GM23338 (cell line): ENCODE results near the gene CACNA1F. TPM values are rescaled to one million over a fixed set of nuclear protein-coding genes. Genes with fewer than 3 reads are reported as not detected.

Source experiments
- ATAC-seq: fragments of 200-7000 bp; cut with Tn5 transposase; 3 replicates; pipeline ENCODE4 v1.9.1; 2020
- DNase-seq: peaks from one replicate; pipeline ENCODE4 v3.0.0-alpha.2; 2015; ENCODE audit warnings: low spot score
- H2AFZ ChIP-seq: fragments of 200-600 bp; sonication (generic); 2 replicates; pipeline ENCODE4 v1.8.0; 2016; ENCODE audit warnings: antibody characterized with exemption, mild to moderate bottlenecking, moderate library complexity
- H3F3A ChIP-seq: fragments of 200-600 bp; sonication (generic); replicated peaks from 2 replicates; pipeline ENCODE4 v1.8.0; 2017; ENCODE audit warnings: antibody characterized with exemption, mixed run types, low read depth
- H3K27ac ChIP-seq: fragments of 200-600 bp; sonication (generic); 2 replicates; pipeline ENCODE4 v1.6.1; 2016; ENCODE audit warnings: low read depth
- H3K27me3 ChIP-seq: fragments of 200-600 bp; sonication (generic); 2 replicates; pipeline ENCODE4 v1.8.0; 2016; ENCODE audit warnings: mild to moderate bottlenecking, mixed run types, moderate library complexity; ENCODE audit not compliant: insufficient read depth
- H3K36me3 ChIP-seq: fragments of 200-600 bp; sonication (generic); 2 replicates; pipeline ENCODE4 v1.8.0; 2016; ENCODE audit warnings: mild to moderate bottlenecking; ENCODE audit not compliant: insufficient read depth
- H3K4me1 ChIP-seq: fragments of 200-600 bp; sonication (generic); 2 replicates; pipeline ENCODE4 v1.8.0; 2016; ENCODE audit warnings: mild to moderate bottlenecking, moderate library complexity; ENCODE audit not compliant: insufficient read depth
- H3K4me2 ChIP-seq: fragments of 200-600 bp; sonication (generic); 2 replicates; pipeline ENCODE4 v1.7.1; 2017; ENCODE audit warnings: mixed run types
- H3K4me3 ChIP-seq: fragments of 200-600 bp; sonication (generic); 2 replicates; pipeline ENCODE4 v1.6.1; 2016; ENCODE audit warnings: mixed run types
- H3K79me2 ChIP-seq: fragments of 200-600 bp; sonication (generic); replicated peaks from 2 replicates; pipeline ENCODE4 v1.8.0; 2017; ENCODE audit warnings: mild to moderate bottlenecking; ENCODE audit not compliant: insufficient read depth
- H3K9me2 ChIP-seq: fragments of 200-600 bp; sonication (generic); 2 replicates; pipeline ENCODE4 v1.8.0; 2017; ENCODE audit not compliant: insufficient read depth
- H4K20me1 ChIP-seq: fragments of 200-600 bp; sonication (generic); replicated peaks from 2 replicates; pipeline ENCODE4 v1.8.0; 2017; ENCODE audit warnings: mild to moderate bottlenecking; ENCODE audit not compliant: insufficient read depth
- H3K27ac Mint-ChIP-seq: 2 replicates; pipeline ENCODE4 v1.8.0; 2020; ENCODE audit warnings: inconsistent platforms, mild to moderate bottlenecking, moderate library complexity, mixed read lengths
- H3K27me3 Mint-ChIP-seq: 3 replicates; pipeline ENCODE4 v1.8.0; 2022; ENCODE audit warnings: low read depth, mild to moderate bottlenecking, moderate library complexity, mixed read lengths, inconsistent platforms; ENCODE audit not compliant: insufficient read depth, poor library complexity
- H3K36me3 Mint-ChIP-seq: 3 replicates; pipeline ENCODE4 v1.8.0; 2021; ENCODE audit warnings: low read depth, mild to moderate bottlenecking, inconsistent platforms, moderate library complexity, mixed read lengths
- H3K4me1 Mint-ChIP-seq: 3 replicates; pipeline ENCODE4 v1.8.0; 2020; ENCODE audit warnings: mild to moderate bottlenecking, inconsistent platforms, mixed read lengths
- H3K4me3 Mint-ChIP-seq: 3 replicates; pipeline ENCODE4 v1.8.0; 2021; ENCODE audit warnings: moderate library complexity, mild to moderate bottlenecking, inconsistent platforms, mixed read lengths
- H3K9me3 Mint-ChIP-seq: 3 replicates; pipeline ENCODE4 v1.8.0; 2020; ENCODE audit warnings: moderate library complexity, mild to moderate bottlenecking, inconsistent platforms, mixed read lengths
- CREB1 ChIP-seq: fragments of 250-450 bp; sonication (Bioruptor Pico); IDR thresholded peaks from 2 replicates; pipeline ENCODE4 v1.5.0; 2020; ENCODE audit warnings: low read depth, mild to moderate bottlenecking, moderate library complexity
- CTCF ChIP-seq, 2 experiments: fragments of 200-600 bp in 1 of 2; sonication (generic) in 1 of 2; conservative IDR thresholded peaks; 2 replicates each; pipeline versions ENCODE4 v1.5.1 to v1.6.1; 2016 to 2017; ENCODE audit warnings: antibody characterized with exemption in 2 of 2, low read depth in 2 of 2, mild to moderate bottlenecking in 2 of 2, moderate library complexity in 1 of 2
- NANOG ChIP-seq: IDR thresholded peaks from 2 replicates; pipeline ENCODE4 v1.6.1; 2016; ENCODE audit warnings: antibody characterized with exemption, borderline replicate concordance
- POLR2AphosphoS5 ChIP-seq: IDR thresholded peaks from 2 replicates; pipeline ENCODE4 v1.6.1; 2016; ENCODE audit warnings: antibody characterized with exemption, low read depth
- STAT1 ChIP-seq: IDR thresholded peaks from one replicate; pipeline ENCODE4 v1.6.1; 2016; ENCODE audit warnings: antibody characterized with exemption; ENCODE audit not compliant: unreplicated experiment
- ZNF114 ChIP-seq: fragments of 250-450 bp; sonication (Bioruptor Pico); IDR thresholded peaks from 2 replicates; pipeline ENCODE4 v1.5.0; 2020; ENCODE audit warnings: mild to moderate bottlenecking, moderate library complexity
- polyA plus RNA-seq: library from polyadenylated mRNA; unstranded; fragments of >200 nt; fragmentation: Nextera tagmentation; extraction: Ambion mirVana; gene quantifications from 2 replicates; pipeline ENCODE4 v1.2.1, GENCODE V29; 2016
- total RNA-seq: library from RNA; depleted of rRNA; stranded (reverse); fragments of >200 nt; shearing (Covaris generic); gene quantifications from 2 replicates; pipeline ENCODE4 v1.2.3, GENCODE V29; 2014
- TF ChIP-seq, protein P1 (sequence below): IDR thresholded peaks from one replicate; pipeline ENCODE4 v1.6.1; 2018; ENCODE audit warnings: antibody characterized with exemption; ENCODE audit not compliant: unreplicated experiment
- TF ChIP-seq, protein P2 (sequence below): IDR thresholded peaks from 2 replicates; pipeline ENCODE4 v1.6.1; 2016; ENCODE audit warnings: antibody characterized with exemption

CACNA1F gene
- total and polyA plus RNA-seq, 2 experiments from 2014 or later = 0.44 to 0.90 TPM

DNA sequence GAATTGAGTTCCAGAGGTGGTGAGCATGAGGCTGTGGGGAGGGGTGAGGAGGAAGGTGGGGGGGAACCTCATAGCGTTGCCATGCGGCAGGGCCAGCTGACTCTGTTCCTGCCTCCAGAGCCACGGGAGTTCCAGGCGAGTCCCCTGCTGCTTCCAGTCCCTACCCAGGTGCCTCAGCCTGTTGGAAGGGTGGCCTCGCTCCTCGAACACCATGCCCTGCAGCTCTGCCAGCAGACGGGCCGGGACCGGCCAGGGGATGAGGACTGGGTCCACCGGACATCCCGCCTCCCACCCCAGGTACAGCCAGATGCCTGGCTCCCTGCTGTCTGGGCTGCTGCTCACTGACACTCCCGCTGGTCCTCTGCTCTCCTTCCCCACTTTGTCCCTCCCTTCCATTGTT is 10.0 kb upstream of the CACNA1F start:
- Histone ChIP-seq H3K9me2 (no peaks in the 10 kb centered on the region), H3K4me1 (no peaks in the 10 kb centered on the region), H4K20me1 (no peaks in the 10 kb centered on the region), H3K4me3 (no peak overlapping the region), H3F3A (no peaks in the 10 kb centered on the region), H3K36me3 (no peaks in the 10 kb centered on the region), H2AFZ (no peak overlapping the region), H3K79me2 (no peaks in the 10 kb centered on the region), H3K4me2 (no peak overlapping the region), H3K27me3 (no peaks in the 10 kb centered on the region), H3K27ac (no peak overlapping the region)
- ATAC-seq (no peak), DNase-seq (no peak)
- H3K27me3 Mint-ChIP-seq = peaks cover 5% of the 10 kb centered on the region
- H3K4me3 Mint-ChIP-seq = no peak overlapping the region
- no peaks in the 10 kb centered on the region; the same call in 2 of the 3 replicates for H3K9me3 Mint-ChIP-seq
- TF ChIP-seq CTCF (conservative IDR thresholded peaks at IDR 0.05; ENCODE audit: low read depth in 2 of 2) (no peak), NANOG (no peak), POLR2AphosphoS5 (no peak)
- TF ChIP-seq, protein P1, sequence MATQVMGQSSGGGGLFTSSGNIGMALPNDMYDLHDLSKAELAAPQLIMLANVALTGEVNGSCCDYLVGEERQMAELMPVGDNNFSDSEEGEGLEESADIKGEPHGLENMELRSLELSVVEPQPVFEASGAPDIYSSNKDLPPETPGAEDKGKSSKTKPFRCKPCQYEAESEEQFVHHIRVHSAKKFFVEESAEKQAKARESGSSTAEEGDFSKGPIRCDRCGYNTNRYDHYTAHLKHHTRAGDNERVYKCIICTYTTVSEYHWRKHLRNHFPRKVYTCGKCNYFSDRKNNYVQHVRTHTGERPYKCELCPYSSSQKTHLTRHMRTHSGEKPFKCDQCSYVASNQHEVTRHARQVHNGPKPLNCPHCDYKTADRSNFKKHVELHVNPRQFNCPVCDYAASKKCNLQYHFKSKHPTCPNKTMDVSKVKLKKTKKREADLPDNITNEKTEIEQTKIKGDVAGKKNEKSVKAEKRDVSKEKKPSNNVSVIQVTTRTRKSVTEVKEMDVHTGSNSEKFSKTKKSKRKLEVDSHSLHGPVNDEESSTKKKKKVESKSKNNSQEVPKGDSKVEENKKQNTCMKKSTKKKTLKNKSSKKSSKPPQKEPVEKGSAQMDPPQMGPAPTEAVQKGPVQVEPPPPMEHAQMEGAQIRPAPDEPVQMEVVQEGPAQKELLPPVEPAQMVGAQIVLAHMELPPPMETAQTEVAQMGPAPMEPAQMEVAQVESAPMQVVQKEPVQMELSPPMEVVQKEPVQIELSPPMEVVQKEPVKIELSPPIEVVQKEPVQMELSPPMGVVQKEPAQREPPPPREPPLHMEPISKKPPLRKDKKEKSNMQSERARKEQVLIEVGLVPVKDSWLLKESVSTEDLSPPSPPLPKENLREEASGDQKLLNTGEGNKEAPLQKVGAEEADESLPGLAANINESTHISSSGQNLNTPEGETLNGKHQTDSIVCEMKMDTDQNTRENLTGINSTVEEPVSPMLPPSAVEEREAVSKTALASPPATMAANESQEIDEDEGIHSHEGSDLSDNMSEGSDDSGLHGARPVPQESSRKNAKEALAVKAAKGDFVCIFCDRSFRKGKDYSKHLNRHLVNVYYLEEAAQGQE = no peak
- H3K36me3 Mint-ChIP-seq = peaks cover 2% of the 10 kb centered on the region; the same call in 1 of the 3 replicates
- no peaks in the 10 kb centered on the region for H3K4me1 Mint-ChIP-seq
- no peak overlapping the region for H3K27ac Mint-ChIP-seq

- H4K20me1 ChIP-seq = no peaks in the 10 kb centered on the region
- H3K9me2 ChIP-seq = no peaks in the 10 kb centered on the region
- H3K36me3 Mint-ChIP-seq = peaks cover 2% of the 10 kb centered on the region; the same call in 1 of the 3 replicates
- H3K27me3 ChIP-seq = no peaks in the 10 kb centered on the region
- no peaks in the 10 kb centered on the region for H3K79me2 ChIP-seq
- no peak overlapping the region for H2AFZ ChIP-seq
- no peak overlapping the region for H3K4me2 ChIP-seq
- no peaks in the 10 kb centered on the region for H3K4me1 ChIP-seq
- no peaks in the 10 kb centered on the region for H3K4me1 Mint-ChIP-seq
- TF ChIP-seq, protein P1 = no peak
- TF ChIP-seq CREB1 (CRISPR knock-in tag) (no peak), STAT1 (no peak), ZNF114 (CRISPR knock-in tag) (no peak), CTCF (conservative IDR thresholded peaks at IDR 0.05; ENCODE audit: low read depth in 2 of 2) (no peak)
- TF ChIP-seq, protein P2, sequence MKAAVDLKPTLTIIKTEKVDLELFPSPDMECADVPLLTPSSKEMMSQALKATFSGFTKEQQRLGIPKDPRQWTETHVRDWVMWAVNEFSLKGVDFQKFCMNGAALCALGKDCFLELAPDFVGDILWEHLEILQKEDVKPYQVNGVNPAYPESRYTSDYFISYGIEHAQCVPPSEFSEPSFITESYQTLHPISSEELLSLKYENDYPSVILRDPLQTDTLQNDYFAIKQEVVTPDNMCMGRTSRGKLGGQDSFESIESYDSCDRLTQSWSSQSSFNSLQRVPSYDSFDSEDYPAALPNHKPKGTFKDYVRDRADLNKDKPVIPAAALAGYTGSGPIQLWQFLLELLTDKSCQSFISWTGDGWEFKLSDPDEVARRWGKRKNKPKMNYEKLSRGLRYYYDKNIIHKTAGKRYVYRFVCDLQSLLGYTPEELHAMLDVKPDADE = no peak
- DNase-seq (no peak), ATAC-seq (no peak)
- no peak overlapping the region for H3K27ac ChIP-seq
- H3K4me3 ChIP-seq = no peak overlapping the region
- peaks cover 5% of the 10 kb centered on the region for H3K27me3 Mint-ChIP-seq
- no peak overlapping the region for H3K27ac Mint-ChIP-seq
- no peaks in the 10 kb centered on the region for H3F3A ChIP-seq
- H3K36me3 ChIP-seq = no peaks in the 10 kb centered on the region
- no peak overlapping the region for H3K4me3 Mint-ChIP-seq
- H3K9me3 Mint-ChIP-seq = no peaks in the 10 kb centered on the region; the same call in 2 of the 3 replicates
Observed at GRCh38 chrX:49242545-49243066, 9.5 kb upstream of the CACNA1F start.
